ENCODE measurements around the gene ZNF841. TPM values are rescaled to one million over a fixed set of nuclear protein-coding genes. Genes with fewer than 3 reads are reported as not detected.
A peak's percentile ranks its signal among the peaks of the same experiment; 100 is the strongest.

ZNF841 gene
- total and polyA plus RNA-seq, 2 of the 13 experiments (the other 11 are each of a cell fraction or from before 2014, with no cell fraction given) = 6.2 to 14.2 TPM

DNA sequence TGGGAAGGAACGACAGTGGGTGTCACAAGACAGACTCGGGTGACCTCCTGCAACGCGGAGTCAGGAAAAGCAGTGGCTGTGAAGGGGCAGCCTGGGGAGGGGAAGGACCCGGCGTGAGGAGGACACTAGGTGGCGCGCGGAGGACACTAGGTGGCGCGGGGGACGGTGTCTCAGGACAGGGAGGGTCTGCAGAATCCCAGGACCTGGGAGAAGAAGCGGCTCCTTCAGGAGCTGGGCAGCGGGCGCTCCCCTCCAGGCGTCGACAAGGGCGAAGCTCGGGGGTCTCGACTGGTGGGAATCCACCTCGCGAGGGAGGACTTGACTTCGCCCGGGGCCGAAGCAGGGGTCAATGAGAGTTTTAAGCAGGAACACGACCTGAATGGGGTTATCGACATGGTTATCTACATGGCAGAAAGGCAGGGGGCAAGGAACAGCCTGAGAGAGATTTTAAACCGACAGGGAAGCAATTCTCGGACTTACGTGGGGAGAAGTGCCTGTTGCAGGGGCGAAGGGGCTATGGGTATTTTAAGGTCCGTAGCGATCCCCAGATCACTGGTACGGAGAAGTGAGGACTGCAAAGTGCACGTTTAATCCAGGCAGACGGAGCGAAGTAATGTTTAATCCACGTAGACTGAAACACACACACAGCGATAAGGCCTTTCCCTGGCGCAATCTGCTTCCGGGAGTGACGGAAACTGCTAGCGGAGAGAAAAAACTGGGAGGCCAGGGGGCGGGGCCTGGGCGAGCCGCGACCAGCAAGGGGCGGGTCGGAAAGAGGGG is 43.9 kb upstream of the ZNF841 start, which contains the start of gene ZNF616 (continued):
- TF ChIP-seq SP2 (CRISPR knock-in tag; IDR thresholded peaks at IDR 0.05) (no peak), RBM22 (optimal IDR thresholded peaks at IDR 0.05; ENCODE audit: low read length) (no peak), ZNF775 (CRISPR knock-in tag; IDR thresholded peaks at IDR 0.05; ENCODE audit: borderline replicate concordance) (peak; percentile 54; the same call in 1 of the 2 replicates), CBX2 (IDR thresholded peaks at IDR 0.05; ENCODE audit: low read depth, low read length) (no peak), CBX2 (CRISPR knock-in tag; IDR thresholded peaks at IDR 0.05; ENCODE audit: low read depth) (no peak), TCF7 (IDR thresholded peaks at IDR 0.05; ENCODE audit: low read depth) (no peak), REL (CRISPR knock-in tag; conservative IDR thresholded peaks at IDR 0.05) (no peak), ZNF773 (CRISPR knock-in tag; IDR thresholded peaks at IDR 0.05; ENCODE audit: borderline replicate concordance) (no peak), ZNF326 (CRISPR knock-in tag; IDR thresholded peaks at IDR 0.05; ENCODE audit: borderline replicate concordance) (no peak), ZNF720 (CRISPR knock-in tag; IDR thresholded peaks at IDR 0.05) (no peak), PRPF4 (IDR thresholded peaks at IDR 0.05; ENCODE audit: low read depth, low read length, poor library complexity, severe bottlenecking) (no peak), SMARCC2 (IDR thresholded peaks at IDR 0.05) (no peak), AKAP8 (CRISPR knock-in tag; IDR thresholded peaks at IDR 0.05) (no peak; the same call in 1 of the 2 replicates), EED (CRISPR knock-in tag; IDR thresholded peaks at IDR 0.05) (no peak), HNRNPLL (IDR thresholded peaks at IDR 0.05; ENCODE audit: low read depth, low read length, poor library complexity, severe bottlenecking) (peak; percentile 59), ZBTB7B (CRISPR knock-in tag; IDR thresholded peaks at IDR 0.05) (no peak), ZNF263 (CRISPR knock-in tag; IDR thresholded peaks at IDR 0.05) (no peak), SETDB1 (CRISPR knock-in tag; IDR thresholded peaks at IDR 0.05; ENCODE audit: borderline replicate concordance) (no peak), ZNF569 (CRISPR knock-in tag; IDR thresholded peaks at IDR 0.05; ENCODE audit: borderline replicate concordance) (no peak), ZNF292 (CRISPR knock-in tag; IDR thresholded peaks at IDR 0.05; ENCODE audit: borderline replicate concordance, low read depth) (no peak)
- TF ChIP-seq, protein P1, sequence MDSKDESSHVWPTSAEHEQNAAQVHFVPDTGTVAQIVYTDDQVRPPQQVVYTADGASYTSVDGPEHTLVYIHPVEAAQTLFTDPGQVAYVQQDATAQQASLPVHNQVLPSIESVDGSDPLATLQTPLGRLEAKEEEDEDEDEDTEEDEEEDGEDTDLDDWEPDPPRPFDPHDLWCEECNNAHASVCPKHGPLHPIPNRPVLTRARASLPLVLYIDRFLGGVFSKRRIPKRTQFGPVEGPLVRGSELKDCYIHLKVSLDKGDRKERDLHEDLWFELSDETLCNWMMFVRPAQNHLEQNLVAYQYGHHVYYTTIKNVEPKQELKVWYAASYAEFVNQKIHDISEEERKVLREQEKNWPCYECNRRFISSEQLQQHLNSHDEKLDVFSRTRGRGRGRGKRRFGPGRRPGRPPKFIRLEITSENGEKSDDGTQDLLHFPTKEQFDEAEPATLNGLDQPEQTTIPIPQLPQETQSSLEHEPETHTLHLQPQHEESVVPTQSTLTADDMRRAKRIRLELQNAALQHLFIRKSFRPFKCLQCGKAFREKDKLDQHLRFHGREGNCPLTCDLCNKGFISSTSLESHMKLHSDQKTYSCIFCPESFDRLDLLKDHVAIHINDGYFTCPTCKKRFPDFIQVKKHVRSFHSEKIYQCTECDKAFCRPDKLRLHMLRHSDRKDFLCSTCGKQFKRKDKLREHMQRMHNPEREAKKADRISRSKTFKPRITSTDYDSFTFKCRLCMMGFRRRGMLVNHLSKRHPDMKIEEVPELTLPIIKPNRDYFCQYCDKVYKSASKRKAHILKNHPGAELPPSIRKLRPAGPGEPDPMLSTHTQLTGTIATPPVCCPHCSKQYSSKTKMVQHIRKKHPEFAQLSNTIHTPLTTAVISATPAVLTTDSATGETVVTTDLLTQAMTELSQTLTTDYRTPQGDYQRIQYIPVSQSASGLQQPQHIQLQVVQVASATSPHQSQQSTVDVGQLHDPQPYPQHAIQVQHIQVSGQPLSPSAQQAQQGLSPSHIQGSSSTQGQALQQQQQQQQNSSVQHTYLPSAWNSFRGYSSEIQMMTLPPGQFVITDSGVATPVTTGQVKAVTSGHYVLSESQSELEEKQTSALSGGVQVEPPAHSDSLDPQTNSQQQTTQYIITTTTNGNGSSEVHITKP (CRISPR knock-in tag; IDR thresholded peaks at IDR 0.05; ENCODE audit: low read depth) = no peak
- TF ChIP-seq, protein P2, sequence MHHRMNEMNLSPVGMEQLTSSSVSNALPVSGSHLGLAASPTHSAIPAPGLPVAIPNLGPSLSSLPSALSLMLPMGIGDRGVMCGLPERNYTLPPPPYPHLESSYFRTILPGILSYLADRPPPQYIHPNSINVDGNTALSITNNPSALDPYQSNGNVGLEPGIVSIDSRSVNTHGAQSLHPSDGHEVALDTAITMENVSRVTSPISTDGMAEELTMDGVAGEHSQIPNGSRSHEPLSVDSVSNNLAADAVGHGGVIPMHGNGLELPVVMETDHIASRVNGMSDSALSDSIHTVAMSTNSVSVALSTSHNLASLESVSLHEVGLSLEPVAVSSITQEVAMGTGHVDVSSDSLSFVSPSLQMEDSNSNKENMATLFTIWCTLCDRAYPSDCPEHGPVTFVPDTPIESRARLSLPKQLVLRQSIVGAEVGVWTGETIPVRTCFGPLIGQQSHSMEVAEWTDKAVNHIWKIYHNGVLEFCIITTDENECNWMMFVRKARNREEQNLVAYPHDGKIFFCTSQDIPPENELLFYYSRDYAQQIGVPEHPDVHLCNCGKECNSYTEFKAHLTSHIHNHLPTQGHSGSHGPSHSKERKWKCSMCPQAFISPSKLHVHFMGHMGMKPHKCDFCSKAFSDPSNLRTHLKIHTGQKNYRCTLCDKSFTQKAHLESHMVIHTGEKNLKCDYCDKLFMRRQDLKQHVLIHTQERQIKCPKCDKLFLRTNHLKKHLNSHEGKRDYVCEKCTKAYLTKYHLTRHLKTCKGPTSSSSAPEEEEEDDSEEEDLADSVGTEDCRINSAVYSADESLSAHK (CRISPR knock-in tag; IDR thresholded peaks at IDR 0.05; ENCODE audit: borderline replicate concordance) = no peak
- TF ChIP-seq, protein P3, sequence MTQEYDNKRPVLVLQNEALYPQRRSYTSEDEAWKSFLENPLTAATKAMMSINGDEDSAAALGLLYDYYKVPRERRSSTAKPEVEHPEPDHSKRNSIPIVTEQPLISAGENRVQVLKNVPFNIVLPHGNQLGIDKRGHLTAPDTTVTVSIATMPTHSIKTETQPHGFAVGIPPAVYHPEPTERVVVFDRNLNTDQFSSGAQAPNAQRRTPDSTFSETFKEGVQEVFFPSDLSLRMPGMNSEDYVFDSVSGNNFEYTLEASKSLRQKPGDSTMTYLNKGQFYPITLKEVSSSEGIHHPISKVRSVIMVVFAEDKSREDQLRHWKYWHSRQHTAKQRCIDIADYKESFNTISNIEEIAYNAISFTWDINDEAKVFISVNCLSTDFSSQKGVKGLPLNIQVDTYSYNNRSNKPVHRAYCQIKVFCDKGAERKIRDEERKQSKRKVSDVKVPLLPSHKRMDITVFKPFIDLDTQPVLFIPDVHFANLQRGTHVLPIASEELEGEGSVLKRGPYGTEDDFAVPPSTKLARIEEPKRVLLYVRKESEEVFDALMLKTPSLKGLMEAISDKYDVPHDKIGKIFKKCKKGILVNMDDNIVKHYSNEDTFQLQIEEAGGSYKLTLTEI (CRISPR knock-in tag; conservative IDR thresholded peaks at IDR 0.05) = no peak

Data from HepG2 (cell line).